Brain microvascular endothelial cell (primary cell): ENCODE results near the gene CCR5.

Source experiments
- DNase-seq: peaks from one replicate; pipeline ENCODE4 v3.0.0-alpha.2; 2020
- H3K27ac ChIP-seq: fragments of 250-450 bp; sonication (Bioruptor Pico); 2 replicates; pipeline ENCODE4 v1.5.1; 2020; ENCODE audit warnings: mild to moderate bottlenecking, moderate library complexity
- H3K27me3 ChIP-seq: fragments of 250-450 bp; sonication (Bioruptor Pico); replicated peaks from 2 replicates; pipeline ENCODE4 v1.5.1; 2020; ENCODE audit warnings: mild to moderate bottlenecking
- H3K36me3 ChIP-seq: fragments of 250-450 bp; sonication (Bioruptor Pico); replicated peaks from 2 replicates; pipeline ENCODE4 v1.5.1; 2020; ENCODE audit warnings: mild to moderate bottlenecking
- H3K4me3 ChIP-seq: 2 replicates; pipeline ENCODE4 v1.5.1; 2011; ENCODE audit warnings: low read depth, mild to moderate bottlenecking, control low read depth, low read length, moderate library complexity
- CTCF ChIP-seq: IDR thresholded peaks from 2 replicates; pipeline ENCODE4 v1.5.1; 2011; ENCODE audit warnings: low read depth, mild to moderate bottlenecking, moderate library complexity, low read length, control low read depth, inconsistent platforms; ENCODE audit errors: missing control alignments
- in situ Hi-C: cut with HindIII; loops from 2 replicates; pipeline ENCODE4 v1.10.0; 2017; ENCODE audit warnings: low sequenced_read_pairs, low pct_ligation_motif_present

The CCR5 gene

GRCh38 chr3:46368569-46368968 lies 2.2 kb upstream of the CCR5 start:
- Histone ChIP-seq H3K27me3 (peaks cover 21% of the 10 kb centered on the region), H3K4me3 (no peak overlapping the region), H3K36me3 (no peaks in the 10 kb centered on the region), H3K27ac (no peak overlapping the region)
- peak; percentile 26 for TF ChIP-seq CTCF
- no peak for DNase-seq
- in situ Hi-C loops = no loop called here

- Histone ChIP-seq H3K27me3 (peaks cover 26% of the 10 kb centered on the region), H3K4me3 (no peak overlapping the region), H3K27ac (no peak overlapping the region), H3K36me3 (no peaks in the 10 kb centered on the region)
- no peak for DNase-seq
- no peak for TF ChIP-seq CTCF
- in situ Hi-C loops = no loop called here
These were observed 1.6 kb upstream of the CCR5 start for GRCh38 chr3:46369151-46369550.

- Histone ChIP-seq H3K36me3 (no peaks in the 10 kb centered on the region), H3K4me3 (no peak overlapping the region), H3K27me3 (peaks cover 30% of the 10 kb centered on the region), H3K27ac (no peak overlapping the region)
- in situ Hi-C loops = no loop called here
- DNase-seq = no peak
- no peak for TF ChIP-seq CTCF
These were observed 1.0 kb upstream of the CCR5 start for GRCh38 chr3:46369675-46370132.

- DNase-seq = no peak
- Histone ChIP-seq H3K27me3 (peaks cover 33% of the 10 kb centered on the region), H3K36me3 (no peaks in the 10 kb centered on the region), H3K4me3 (no peak overlapping the region), H3K27ac (no peak overlapping the region)
- in situ Hi-C loops = no loop called here
- no peak for TF ChIP-seq CTCF
These were observed 984 bp downstream of the CCR5 start for GRCh38 chr3:46371519-46372340.

GRCh38 chr3:46372492-46373359 lies 2.0 kb downstream of the CCR5 start:
- Histone ChIP-seq H3K36me3 (no peaks in the 10 kb centered on the region), H3K4me3 (no peak overlapping the region), H3K27me3 (peaks cover 35% of the 10 kb centered on the region), H3K27ac (no peak overlapping the region)
- in situ Hi-C loops = no loop called here
- peak; percentile 9 for DNase-seq
- TF ChIP-seq CTCF = peak; percentile 78
